ENCODE results near the gene KIF16B.
A peak's percentile ranks its signal among the peaks of the same experiment; 100 is the strongest.
"Not testable (repeated sequence)": the region's sequence is repeated elsewhere in the genome, so short reads cannot be mapped to it uniquely, and the experiment has no call there.

KIF16B gene

GRCh38 chr20:16573001-16573965 lies at the start of gene KIF16B:
Gene KIF16B, minus strand, starts transcription at chr20:16573448. Its CDS starts 173 bp downstream, at chr20:16573275.
- DNase-seq, result peak; percentile 71

DNA sequence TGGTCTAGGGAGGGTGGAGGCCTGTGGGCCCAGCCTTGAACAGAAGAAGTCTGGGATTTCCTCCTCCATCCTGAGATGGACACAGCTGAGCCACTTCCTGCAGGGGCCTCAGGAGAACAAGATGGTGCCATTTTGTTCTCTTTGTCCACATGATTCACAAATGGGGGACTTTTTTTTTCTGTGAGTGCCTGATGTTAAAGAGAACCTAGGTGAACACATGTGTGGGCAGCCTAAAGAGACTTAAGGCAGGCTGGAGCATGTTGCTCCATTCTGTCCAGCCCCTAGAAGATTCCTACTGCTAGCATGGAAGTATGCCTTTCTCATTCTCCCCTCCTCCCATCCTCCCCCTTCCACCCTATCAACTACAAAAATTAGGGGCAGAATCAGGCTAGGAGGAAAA lies 49.3 kb upstream of the KIF16B start:
- no peak for DNase-seq

DNA sequence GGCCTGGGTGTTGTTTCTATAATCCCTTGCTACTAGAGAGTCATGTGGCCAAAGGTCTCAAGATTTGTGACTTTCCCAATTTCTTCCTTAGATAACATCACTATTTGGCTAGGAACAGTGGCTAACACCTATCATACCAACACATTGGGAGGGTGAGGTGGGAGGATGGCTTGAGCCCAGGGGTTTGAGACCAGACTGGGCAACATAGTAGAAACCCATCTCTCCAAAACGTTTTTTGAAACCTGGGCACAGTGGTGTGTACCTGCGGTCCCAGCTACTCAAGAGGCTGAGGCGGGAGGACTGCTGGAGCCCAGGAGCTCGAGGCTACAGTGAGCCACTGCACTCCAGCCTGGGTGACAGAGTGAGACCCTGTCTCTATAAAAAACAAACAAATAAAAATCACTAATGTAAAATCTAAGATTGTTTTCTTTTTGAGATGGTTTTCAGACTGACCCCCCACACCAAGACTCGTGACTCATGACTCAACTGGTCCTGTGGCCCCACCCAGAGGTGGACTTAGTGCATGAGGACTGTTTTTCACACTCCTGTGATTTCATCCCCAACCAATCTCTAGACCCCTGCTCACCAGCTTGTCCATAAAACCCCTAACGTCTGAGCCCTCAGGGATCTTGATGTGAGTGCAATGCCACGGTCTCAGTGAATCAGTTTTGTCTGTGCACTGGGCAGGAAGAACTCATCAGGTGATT lies 48.3 kb upstream of the KIF16B start:
- DNase-seq, result no peak

- DNase-seq, result no peak
Measured at GRCh38 chr20:16620961-16621360, 47.7 kb upstream of the KIF16B start.

GRCh38 chr20:16619953-16620352 lies 46.7 kb upstream of the KIF16B start:
- DNase-seq, result no peak

- no peak for DNase-seq
Measured at GRCh38 chr20:16617056-16617455, 43.8 kb upstream of the KIF16B start.

- DNase-seq, result no peak
Measured at GRCh38 chr20:16616317-16616716, 43.1 kb upstream of the KIF16B start.

DNA sequence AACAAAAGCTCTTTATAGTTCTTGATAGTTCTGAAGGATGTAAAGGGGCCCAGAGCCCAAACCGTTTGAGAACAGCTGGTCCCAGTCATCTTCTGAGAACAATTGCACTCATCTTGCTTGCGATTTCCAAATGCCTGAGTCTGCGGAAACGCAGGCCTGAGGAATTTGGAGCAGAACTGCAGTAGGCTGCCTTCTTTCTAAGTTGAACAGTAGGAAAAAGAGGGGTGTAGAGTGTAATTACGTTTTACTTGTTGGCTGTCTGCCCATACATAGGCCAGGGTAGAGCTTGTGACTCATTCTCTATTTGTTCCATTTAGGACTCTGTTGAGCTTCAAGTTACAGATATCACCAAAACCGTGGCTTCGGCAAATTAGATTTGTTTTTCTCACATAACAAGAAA lies 42.0 kb upstream of the KIF16B start:
- DNase-seq, result peak; percentile 16

DNA sequence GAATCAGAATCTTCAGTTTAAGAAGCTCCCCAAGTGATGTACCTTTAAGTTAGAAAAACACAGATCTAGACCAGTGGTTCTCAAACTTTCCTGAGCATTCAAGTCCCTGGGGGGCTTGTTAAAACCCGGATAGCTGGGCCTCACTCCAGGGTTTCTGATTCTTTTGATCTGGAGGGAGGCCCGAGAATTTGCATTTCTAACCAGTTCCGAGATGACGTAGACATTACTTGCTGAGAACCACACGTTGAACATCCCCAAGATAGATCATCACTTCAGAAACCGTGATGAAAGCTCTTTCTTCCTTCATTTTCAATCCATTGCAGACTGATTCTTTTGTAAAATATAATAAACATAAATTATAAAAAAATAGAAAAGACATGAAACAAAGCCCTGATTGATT lies 40.7 kb upstream of the KIF16B start:
- DNase-seq, result no peak

GRCh38 chr20:16612706-16613105 lies 39.5 kb upstream of the KIF16B start:
- DNase-seq, result no peak

DNA sequence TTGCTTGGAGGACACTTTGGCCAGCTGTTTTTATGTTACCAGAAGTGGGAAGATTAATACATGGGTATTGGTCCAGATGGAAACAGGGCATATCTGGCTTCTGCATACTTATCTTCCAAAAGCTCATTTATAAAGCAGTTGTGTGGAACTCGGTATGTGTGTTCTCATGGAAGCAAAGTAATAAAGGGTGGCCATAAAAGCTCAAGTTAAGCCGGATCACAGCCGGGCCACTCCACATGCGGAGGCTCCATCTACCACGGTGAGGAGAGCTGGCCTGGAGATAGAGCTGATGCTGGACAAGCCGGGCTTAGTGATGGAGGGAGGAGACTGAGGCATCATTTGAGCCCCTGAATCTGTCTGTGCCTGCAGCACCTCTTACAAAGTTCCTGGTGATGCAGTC lies 38.6 kb upstream of the KIF16B start:
- no peak for DNase-seq

- no peak for DNase-seq
Measured at GRCh38 chr20:16609066-16609465, 35.8 kb upstream of the KIF16B start.

DNA sequence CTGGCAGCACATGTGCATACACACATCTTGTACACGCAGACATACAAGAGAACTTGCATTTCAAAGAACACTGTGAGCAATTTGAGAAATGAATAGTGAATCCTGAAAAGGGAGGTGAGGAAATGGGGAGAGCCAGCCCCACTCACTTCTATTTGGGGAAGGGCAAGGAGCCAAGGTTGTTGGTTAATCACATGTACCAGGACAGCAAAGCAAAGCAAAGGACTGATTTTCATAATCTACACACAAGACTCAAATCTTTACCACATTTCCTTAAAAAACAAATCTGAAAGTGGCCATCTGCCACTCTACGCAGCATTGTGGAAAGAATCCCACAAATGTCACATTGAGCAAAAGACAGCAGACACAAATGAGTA lies 35.0 kb upstream of the KIF16B start:
- DNase-seq, result no peak

GRCh38 chr20:16607364-16608276 lies 34.4 kb upstream of the KIF16B start:
- DNase-seq, result no peak

GRCh38 chr20:16606468-16607070 lies 33.3 kb upstream of the KIF16B start:
- DNase-seq, result no peak

GRCh38 chr20:16601047-16601446 lies 27.8 kb upstream of the KIF16B start:
- peak; percentile 84 for DNase-seq

DNA sequence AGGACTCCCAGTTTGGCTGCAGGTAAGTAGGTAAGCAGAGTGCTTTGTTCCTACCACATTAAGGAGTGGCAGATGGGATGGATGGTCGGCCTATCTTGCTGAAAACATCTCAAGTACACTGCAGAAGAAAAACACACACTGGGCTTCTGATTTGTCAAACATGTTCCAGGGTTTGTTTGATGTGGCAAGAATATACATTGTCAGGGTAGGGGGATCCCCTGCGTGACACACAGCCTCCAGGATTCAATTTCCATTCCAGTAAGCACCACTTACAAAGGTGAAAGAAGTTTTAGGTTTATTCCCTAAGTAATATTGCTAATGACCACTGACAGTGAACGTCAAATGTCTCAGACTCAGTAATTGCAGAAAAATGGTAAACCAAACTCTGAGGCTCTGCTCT lies 26.0 kb upstream of the KIF16B start:
- no peak for DNase-seq

DNA sequence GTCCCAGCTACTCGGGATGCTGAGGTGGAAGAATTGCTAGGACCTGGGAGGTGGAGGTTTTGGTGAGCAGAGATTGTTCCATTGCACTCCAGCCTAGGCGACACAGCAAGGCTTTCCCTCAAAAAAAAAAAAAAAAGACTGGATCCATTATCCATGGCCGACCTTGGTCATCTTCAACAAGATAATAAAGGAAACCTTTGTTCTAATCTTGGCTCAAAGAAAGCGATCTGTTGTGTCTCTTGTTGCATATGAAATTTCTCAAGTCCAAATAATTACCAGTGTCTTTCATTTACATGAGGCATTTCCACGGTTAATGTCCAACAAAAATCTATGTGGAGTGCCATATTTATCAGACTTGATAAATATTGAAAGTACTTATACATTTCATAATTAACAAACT lies 23.7 kb upstream of the KIF16B start:
- no peak for DNase-seq

DNA sequence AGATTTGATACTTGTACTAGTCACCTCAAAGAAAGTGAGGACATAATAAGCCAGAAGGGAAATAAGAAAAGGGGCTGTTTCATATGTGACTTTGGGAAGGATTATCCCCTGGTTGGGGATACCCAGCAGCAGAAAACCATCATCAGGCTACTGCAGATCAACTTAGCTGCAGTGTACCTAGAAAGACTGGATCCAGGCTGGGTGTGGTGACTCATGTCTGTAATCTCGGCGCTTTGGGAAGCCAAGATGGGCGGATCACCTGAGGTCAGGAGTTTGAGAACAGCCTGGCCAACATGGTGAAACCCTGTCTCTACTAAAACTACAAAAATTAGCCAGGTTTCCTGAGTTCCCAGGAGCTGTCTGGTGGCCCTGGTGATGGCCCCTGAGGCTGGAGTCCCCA lies 23.2 kb upstream of the KIF16B start:
- not testable (repeated sequence) for DNase-seq

GRCh38 chr20:16595376-16595775 lies 22.1 kb upstream of the KIF16B start:
- no peak for DNase-seq

DNA sequence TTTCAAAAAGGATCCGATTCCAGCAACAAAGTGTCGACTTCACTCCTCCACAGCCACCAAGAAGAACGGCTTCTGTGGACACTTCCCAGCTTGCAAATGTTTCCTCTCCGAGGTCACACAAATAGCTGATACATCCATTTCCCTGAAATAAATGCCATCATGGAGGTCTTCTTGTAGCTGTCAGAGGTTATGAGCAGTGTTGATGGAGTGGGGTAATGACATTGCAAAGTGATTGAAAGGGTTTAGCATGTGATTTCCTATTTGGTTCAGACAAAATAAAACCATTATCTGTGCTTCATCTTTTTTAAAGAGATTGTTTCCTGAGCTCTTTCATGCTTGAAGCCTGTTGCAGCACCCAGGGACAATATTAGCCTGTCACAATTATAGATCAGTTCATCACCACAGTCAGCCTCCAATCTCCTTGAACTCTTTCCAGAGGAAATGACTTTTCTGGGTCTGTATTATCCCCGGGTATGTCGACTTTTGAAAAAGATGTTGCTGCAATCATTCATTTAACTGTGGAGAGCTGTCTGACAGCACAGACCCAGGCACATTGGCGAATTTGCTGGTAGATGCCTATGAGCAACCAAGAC lies 16.9 kb upstream of the KIF16B start:
- DNase-seq, result no peak

DNA sequence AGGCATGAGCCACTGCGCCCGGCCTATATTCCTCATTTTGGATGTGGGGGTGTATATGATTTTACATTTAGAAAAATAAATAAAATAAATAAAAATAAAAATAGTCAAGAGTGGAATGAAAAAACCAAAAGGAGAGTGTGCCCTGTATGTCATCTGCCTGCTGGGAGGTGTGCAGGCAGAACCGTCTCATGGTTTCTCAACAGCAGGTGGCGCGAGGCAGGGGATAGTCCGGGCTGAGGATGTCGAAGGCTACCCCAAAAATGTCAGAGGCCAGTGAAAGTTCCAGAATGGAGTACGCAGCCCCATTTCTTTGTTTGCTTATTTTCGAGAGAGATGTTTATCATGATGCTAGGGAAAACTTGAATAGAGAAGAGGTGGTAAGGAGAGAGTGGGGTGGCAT lies 16.4 kb upstream of the KIF16B start:
- no peak for DNase-seq

Data from DMS 273 treated with DMSO at 0.1 percent for 48 hours (cell line).